Measurements from ENCODE around the gene MTAP. TPM values are rescaled to one million over a fixed set of nuclear protein-coding genes. Genes with fewer than 3 reads are reported as not detected.

MTAP gene
- total RNA-seq, 2 experiments from 2014 or later: 17.2 to 17.8 TPM

DNA sequence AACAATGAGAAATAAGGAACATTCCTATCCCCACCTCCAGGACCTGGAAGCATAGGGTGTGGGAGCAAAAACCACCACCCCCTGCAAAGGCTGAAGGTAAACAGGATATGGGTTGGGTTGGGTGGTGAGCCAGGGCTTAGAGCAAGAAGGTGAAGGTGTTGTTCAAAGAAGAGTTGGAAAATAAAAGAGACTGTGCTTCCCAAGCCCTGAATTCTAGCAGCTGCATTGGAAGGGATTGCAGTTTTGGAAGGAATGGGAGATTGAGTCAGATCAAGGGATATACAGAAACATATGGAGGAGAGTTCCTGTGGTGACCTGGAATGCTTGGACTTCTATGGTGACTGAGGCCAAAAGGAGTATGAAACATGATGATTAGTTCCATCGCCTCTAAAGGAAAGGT lies 24.7 kb upstream of the MTAP start:
- DNase-seq (peak in 5 of 14 experiments; percentile 3 to 49 (median 14)), ATAC-seq (ENCODE audit: poor library complexity) (no peak)
- no peak overlapping the region for H3K4me3 Mint-ChIP-seq
- CTCF ChIA-PET: no interaction called here
- no peaks in the 10 kb centered on the region for H3K36me3 Mint-ChIP-seq (ENCODE audit: low read depth)
- Histone ChIP-seq H3K36me3 (ENCODE audit: insufficient read depth, low read length) (no peaks in the 10 kb centered on the region), H3K4me1 (ENCODE audit: insufficient read depth, low read length) (peaks cover 24% of the 10 kb centered on the region), H3K4me3 (ENCODE audit: low read length) (peak overlapping the region; percentile 4), H3K9me3 (ENCODE audit: control insufficient read depth in 1 of 2, insufficient read depth in 1 of 2, low read length in 2 of 2) (no peaks in the 10 kb centered on the region), H3K27ac (ENCODE audit: low read depth in 1 of 2, low read length in 2 of 2) (no peak overlapping the region), H3K27me3 (ENCODE audit: control insufficient read depth in 1 of 2, insufficient read depth in 2 of 2, low read length in 2 of 2) (no peaks in the 10 kb centered on the region)
- intact Hi-C loops (cut with DNase I, micrococcal nuclease): no loop called here
- no peaks in the 10 kb centered on the region for H3K4me1 Mint-ChIP-seq (ENCODE audit: low read depth)
- no peaks in the 10 kb centered on the region for H3K27me3 Mint-ChIP-seq
- no peak overlapping the region for H3K27ac Mint-ChIP-seq
- TF ChIP-seq, protein P1, sequence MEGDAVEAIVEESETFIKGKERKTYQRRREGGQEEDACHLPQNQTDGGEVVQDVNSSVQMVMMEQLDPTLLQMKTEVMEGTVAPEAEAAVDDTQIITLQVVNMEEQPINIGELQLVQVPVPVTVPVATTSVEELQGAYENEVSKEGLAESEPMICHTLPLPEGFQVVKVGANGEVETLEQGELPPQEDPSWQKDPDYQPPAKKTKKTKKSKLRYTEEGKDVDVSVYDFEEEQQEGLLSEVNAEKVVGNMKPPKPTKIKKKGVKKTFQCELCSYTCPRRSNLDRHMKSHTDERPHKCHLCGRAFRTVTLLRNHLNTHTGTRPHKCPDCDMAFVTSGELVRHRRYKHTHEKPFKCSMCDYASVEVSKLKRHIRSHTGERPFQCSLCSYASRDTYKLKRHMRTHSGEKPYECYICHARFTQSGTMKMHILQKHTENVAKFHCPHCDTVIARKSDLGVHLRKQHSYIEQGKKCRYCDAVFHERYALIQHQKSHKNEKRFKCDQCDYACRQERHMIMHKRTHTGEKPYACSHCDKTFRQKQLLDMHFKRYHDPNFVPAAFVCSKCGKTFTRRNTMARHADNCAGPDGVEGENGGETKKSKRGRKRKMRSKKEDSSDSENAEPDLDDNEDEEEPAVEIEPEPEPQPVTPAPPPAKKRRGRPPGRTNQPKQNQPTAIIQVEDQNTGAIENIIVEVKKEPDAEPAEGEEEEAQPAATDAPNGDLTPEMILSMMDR (IDR thresholded peaks at IDR 0.05): no peak
- POLR2A ChIA-PET: interaction anchor here (0.6 to 1.2 kb wide), 4 partner anchors 11 to 199 kb away, joined by 3 to 7 read pairs (median 4); no protein-coding TSS in a partner anchor
- H3K9me3 Mint-ChIP-seq: no peaks in the 10 kb centered on the region

DNA sequence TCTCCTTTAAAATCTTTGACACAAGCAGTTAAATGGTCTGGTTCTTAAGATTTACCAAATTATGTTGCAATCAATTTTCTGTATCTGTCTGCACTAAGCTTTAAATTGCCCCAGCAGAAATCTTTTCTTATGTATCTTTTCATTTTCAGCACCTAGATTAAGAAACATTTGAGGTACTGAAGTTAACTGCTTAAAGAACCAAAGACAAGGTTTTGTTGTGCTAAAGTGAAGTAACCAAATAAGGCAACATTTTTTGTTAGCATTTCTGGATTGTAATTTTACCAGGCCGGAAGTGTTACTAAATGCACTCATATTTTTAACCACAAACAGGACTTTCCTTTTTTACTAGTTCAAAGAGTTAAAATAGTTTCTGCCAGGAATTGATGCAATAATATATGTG lies 24.1 kb upstream of the MTAP start:
- Histone ChIP-seq H3K27me3 (ENCODE audit: control insufficient read depth in 1 of 2, insufficient read depth in 2 of 2, low read length in 2 of 2) (no peaks in the 10 kb centered on the region), H3K4me3 (ENCODE audit: low read length) (no peak overlapping the region), H3K36me3 (ENCODE audit: insufficient read depth, low read length) (no peaks in the 10 kb centered on the region), H3K27ac (ENCODE audit: low read depth in 1 of 2, low read length in 2 of 2) (no peak overlapping the region), H3K9me3 (ENCODE audit: control insufficient read depth in 1 of 2, insufficient read depth in 1 of 2, low read length in 2 of 2) (no peaks in the 10 kb centered on the region), H3K4me1 (ENCODE audit: insufficient read depth, low read length) (peaks cover 24% of the 10 kb centered on the region)
- DNase-seq: peak in 1 of 14 experiments; percentile 23
- TF ChIP-seq, protein P1 (IDR thresholded peaks at IDR 0.05): no peak
- Mint-ChIP-seq H3K9me3 (no peaks in the 10 kb centered on the region), H3K27me3 (no peaks in the 10 kb centered on the region), H3K4me1 (ENCODE audit: low read depth) (no peaks in the 10 kb centered on the region), H3K27ac (no peak overlapping the region), H3K36me3 (ENCODE audit: low read depth) (no peaks in the 10 kb centered on the region), H3K4me3 (no peak overlapping the region)
- ChIA-PET CTCF (interaction anchor here (0.9 kb wide), 1 partner anchor 452 kb away, joined by 3 read pairs; no protein-coding TSS in a partner anchor), POLR2A (interaction anchor here (0.6 to 1.6 kb wide), 6 partner anchors 11 to 199 kb away, joined by 3 to 7 read pairs (median 4); partner anchors contain the start of gene MTAP)
- intact Hi-C loops (cut with DNase I, micrococcal nuclease): no loop called here
- no peak for ATAC-seq (ENCODE audit: poor library complexity)

DNA sequence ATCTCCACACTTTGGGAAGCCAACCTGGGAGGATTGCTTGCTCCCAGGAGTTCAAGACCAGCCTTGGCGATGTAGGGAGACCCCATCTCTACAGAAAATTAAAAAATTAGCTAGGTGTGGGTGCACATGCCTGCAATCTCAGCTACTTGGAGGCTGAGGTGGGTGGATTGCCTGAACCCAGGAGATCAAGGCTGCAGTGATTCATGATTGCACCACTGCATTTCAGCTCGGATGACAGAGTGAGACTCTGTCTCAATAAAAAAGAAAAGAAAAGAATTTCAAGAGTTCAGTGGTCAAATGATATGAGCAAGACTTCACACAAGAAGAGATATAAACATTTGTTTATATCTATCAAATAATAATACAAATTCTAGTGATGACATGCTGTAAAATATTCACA lies 23.0 kb upstream of the MTAP start:
- Histone ChIP-seq H3K36me3 (ENCODE audit: insufficient read depth, low read length) (no peaks in the 10 kb centered on the region), H3K9me3 (ENCODE audit: control insufficient read depth in 1 of 2, insufficient read depth in 1 of 2, low read length in 2 of 2) (no peaks in the 10 kb centered on the region), H3K27ac (ENCODE audit: low read depth in 1 of 2, low read length in 2 of 2) (no peak overlapping the region), H3K4me1 (ENCODE audit: insufficient read depth, low read length) (peaks cover 24% of the 10 kb centered on the region), H3K4me3 (ENCODE audit: low read length) (no peak overlapping the region), H3K27me3 (ENCODE audit: control insufficient read depth in 1 of 2, insufficient read depth in 2 of 2, low read length in 2 of 2) (no peaks in the 10 kb centered on the region)
- POLR2A ChIA-PET: interaction anchor here (1.6 kb wide), 1 partner anchor 23 kb away, joined by 5 read pairs; the partner anchor contains the start of gene MTAP
- ATAC-seq (ENCODE audit: poor library complexity): no peak
- no peak overlapping the region for H3K27ac Mint-ChIP-seq
- H3K4me1 Mint-ChIP-seq (ENCODE audit: low read depth): no peaks in the 10 kb centered on the region
- DNase-seq: no peak
- intact Hi-C loops (cut with DNase I, micrococcal nuclease): no loop called here
- no peaks in the 10 kb centered on the region for H3K9me3 Mint-ChIP-seq
- no peak overlapping the region for H3K4me3 Mint-ChIP-seq
- H3K36me3 Mint-ChIP-seq (ENCODE audit: low read depth): no peaks in the 10 kb centered on the region
- TF ChIP-seq, protein P1 (IDR thresholded peaks at IDR 0.05): no peak
- H3K27me3 Mint-ChIP-seq: no peaks in the 10 kb centered on the region
- CTCF ChIA-PET: interaction anchor here (0.9 kb wide), 1 partner anchor 453 kb away, joined by 3 read pairs; no protein-coding TSS in a partner anchor
